ENCODE results near the gene DPYSL4.
"Not testable (repeated sequence)": the region's sequence is repeated elsewhere in the genome, so short reads cannot be mapped to it uniquely, and the experiment has no call there.

DPYSL4 gene

DNA sequence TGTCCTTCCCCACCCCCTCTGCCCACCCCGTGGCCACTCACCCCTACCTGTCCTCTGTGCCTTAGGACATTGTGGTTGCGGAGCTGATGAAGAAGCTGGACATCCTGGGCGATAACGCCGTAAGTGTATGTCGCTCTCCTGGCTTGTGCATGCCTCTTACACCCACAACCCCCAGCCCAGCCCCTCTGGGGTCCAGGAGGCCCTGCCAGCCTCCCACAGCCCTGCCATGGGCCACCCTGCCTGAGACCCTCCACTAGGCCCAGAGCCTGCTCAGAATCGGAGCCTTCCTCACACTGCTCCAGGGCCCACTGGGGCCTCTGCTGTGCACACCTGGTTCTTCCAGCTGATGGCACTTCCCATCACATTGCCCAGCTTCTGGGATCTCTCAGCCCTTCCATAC, 36.8 kb upstream of the DPYSL4 start:
- no peak for DNase-seq (ENCODE audit: low read depth, low spot score)

DNA sequence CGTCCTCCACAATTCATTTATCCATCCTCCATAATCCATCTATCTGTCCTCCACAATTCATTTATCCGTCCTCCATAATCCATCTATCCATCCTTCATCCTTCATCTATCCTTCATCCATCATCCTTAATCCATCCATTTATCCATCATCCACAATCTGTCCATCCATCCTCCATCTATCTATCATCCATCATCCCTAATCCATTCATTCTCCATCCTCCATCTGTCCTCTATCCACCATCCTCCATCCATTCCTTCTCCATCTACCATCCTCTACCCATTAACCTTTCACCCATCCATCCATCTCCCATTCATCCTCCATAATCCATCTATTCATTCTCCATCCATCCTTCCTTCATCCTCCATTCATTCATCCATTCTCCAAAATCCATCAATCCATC, 36.0 kb upstream of the DPYSL4 start:
- no peak for DNase-seq (ENCODE audit: low read depth, low spot score)

DNA sequence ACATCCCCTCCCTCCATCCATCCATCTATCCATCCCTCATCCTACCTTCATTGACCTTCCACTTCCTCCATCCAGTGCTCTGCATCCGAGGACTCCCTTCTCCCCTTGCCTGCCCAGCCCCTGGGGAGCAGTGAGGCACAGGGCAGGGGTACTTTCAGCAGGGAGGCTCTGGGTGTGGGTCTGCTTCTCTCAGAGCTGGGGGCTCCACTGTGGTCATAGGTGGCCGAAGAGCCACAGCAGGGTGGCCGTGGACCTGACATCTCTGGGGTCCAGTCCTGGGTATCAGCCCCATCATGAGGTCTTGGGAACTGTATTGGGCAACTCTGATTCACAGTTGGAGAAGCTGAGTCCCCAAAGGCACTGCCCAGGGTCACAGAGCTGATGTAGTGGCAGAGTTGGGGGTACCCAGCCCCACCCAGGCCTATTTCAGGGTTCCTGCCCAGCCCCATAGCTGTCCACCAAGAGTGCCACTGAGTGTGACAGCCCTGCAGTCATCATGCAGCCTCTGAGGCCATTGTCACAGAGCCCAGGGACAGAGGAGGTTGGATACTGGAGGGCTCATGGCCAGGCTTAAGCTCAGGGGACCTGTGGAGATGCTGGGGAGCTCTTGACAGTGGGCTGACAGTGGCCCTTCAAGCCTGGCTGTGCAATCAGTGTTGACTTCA, 35.3 kb upstream of the DPYSL4 start:
- DNase-seq (ENCODE audit: low read depth, low spot score) = no peak

DNA sequence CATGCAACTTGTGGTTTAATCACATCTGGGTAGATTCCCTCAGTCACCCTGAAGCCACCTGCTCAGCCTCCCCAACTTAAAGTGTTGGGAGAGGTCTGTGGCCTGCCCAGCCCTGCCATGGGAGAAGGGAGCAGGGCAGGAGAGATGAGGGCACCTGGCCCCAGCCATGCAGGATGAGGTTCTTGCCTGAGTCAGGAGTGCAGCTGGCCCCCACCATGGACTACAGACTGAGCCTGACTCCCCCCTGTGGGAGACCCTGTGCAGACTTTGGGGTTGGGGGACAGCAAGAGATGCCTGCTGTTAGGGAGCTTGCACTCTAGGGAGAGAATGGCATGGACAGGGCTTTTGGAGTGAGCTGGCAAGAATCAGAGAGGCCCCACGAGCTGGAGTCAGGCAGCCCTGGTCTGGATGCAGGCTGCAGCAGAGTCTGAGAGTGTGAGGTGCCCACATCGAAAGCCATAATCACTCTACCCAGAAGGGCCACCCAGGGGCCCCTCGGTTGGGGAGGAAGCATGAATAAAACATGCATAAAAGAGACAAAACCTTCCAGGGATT, 34.7 kb upstream of the DPYSL4 start:
- DNase-seq (ENCODE audit: low read depth, low spot score) = no peak

DNA sequence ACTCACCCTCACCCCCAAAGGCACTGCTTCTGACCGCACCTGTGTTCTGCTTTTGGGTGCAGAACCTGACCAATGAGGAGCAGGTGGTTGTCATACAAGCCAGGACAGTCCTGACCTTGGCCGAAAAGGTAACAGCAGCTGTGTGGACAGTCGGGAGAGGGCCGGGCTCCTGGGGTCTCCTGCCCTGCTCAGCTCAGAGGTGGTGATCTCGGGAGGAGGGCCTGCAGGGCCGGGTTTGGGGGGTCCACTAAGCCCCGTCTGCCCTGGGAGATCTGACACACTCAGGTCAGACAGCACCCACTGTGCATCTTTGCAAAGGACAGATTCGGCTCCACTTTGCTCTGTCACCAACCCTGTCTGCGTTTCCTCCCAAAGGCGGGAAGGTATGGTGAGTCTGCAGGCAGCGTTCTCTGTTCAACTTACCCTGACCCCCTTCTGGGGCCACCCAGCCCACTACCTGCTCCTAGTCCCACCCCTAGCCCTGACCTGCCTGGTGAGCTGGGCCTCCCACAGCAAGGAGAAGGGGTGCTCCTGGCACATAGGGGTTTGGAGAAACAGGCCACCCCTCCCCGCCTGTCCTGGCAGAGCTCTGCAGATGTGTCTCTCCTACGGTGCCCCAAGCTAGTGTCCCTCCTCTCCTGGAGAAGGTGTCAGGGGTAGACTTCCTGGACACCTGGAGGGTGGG, 33.7 kb upstream of the DPYSL4 start:
- DNase-seq (ENCODE audit: low read depth, low spot score) = no peak

DNA sequence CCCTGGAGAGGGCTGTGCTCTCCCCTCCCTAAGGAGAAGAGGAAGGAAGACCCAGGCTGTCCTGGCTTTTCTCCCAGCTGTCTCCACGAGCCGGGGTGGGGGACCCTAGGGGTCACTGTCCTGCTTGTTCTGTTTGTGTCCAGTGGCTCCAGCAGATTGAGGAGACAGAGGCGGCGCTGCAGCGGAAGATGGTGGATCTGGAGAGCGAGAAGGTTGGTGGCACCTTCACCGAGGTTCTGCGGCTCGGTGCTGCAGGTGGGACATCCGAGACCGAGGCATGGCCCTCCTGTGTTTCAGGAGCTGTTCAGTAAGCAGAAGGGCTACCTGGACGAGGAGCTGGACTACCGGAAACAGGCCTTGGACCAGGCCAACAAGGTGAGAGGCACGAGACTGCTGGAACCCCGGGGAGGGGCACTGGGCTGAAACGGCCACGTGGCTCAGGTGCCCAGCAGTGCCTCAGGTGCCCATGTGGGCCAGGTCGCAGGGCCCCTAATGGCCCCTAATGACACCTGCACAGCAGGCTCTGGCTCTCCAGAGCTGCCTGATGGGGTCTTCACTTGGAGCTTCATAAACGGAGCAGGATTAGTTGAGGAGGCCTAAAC, 33.0 kb upstream of the DPYSL4 start:
- DNase-seq (ENCODE audit: low read depth, low spot score) = no peak

DNA sequence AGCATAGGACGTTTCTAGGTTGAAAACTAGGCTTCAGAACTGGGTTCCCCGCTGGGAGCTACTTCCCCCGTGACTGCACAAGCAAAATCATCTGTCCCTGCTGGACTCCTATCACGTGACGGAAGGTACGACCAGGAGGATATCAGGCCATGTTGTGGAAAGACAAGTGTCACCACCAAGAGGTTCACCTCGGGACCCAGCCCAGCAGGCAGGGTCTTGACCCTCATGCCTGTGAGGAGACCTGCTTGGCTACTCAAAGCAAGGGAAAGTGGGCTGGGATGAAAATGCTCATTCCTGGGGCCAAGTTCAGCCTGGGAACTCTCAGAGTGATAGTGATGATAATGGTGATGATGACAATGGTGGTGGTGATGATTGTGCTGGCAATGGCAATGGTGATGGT, 32.3 kb upstream of the DPYSL4 start:
- no peak for DNase-seq (ENCODE audit: low read depth, low spot score)

DNA sequence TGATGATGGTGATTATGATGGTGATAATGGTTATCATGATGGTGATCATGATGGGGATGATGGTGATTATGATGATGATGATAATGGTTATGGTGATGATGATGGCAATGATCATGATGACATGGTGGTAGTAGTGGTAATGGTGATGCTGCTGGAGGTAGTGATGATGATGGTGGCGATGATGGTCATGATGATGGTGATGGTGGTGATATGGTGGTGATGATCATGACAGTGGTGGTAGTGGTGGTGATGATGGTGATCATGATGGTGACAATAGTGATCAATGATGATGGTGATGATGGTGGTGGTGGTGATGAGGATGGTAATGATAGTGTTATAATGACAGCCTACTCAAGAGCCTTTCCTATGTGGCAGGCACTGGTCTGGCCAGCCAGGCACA, 31.8 kb upstream of the DPYSL4 start:
- no peak for DNase-seq (ENCODE audit: low read depth, low spot score)

DNA sequence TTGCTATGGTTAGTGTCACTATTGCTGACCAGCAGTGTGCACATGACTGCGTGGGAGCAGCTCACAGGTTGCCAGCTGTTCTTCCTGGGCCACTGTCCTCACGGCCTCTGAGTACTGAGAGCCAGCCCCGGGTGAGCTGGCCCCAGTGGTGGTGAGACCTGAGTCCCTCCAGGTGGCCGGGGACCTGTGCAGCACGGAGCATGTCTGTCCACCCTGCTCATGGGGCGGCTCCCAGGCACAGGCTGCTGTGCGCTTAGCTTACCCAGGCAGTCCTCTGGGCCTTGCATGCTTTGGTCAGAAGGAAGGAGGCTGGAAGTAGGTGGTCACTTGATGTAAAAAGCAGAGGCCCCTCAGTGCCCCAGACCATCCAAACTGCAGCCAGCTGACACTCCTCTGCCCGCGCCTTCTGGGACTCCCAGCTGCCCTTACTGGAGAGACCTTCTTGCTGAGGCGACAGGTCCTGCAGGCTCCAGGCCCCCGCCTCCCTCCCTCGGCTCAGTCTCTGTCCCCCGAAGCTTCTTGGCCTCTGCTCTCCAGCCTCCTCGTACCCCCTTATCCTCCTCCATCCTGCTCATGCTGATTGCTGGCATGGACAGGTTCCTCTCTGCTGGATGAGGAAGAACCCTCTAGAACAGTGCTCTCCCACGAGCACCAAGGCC, 30.9 kb upstream of the DPYSL4 start:
- no peak for DNase-seq (ENCODE audit: low read depth, low spot score)

DNA sequence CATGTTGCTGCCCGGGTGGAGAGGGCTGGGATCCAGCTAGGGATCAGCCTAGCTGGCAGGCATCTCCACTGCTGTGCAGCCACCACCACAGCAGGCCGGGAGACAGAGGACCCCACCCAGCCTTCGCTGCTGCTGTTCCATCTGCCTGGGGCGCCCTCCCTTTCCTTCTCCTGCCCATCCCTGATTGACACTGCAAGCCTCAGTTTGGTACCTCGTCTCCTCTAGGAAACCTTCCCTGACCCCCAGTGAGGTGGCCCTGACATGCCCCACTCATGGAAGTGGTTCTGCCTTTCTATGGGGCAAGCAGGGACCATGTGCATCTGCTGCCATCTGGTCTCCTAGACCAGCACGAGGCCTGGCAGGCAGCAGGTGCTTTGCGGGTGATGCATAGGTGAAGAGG, 30.4 kb upstream of the DPYSL4 start:
- no peak for DNase-seq (ENCODE audit: low read depth, low spot score)

DNA sequence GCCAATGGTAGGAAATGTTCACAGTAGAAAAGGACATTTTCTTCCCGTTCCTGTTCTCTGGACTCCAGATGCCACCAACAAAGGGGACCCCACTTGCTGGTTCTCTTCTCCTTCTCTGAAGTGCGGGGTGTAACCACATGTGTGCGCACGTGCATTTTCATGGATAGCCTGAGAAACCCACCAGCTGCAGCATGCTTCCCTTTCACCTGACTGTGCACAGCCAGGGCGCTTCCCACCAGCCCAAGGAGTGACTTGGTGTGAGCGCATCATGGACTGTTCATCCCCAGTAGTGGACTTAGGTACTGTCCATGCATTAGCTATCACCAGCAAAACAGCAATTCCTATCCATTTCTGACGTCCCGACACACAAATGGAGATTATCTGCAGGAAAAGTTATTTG, 29.6 kb upstream of the DPYSL4 start:
- no peak for DNase-seq (ENCODE audit: low read depth, low spot score)

DNA sequence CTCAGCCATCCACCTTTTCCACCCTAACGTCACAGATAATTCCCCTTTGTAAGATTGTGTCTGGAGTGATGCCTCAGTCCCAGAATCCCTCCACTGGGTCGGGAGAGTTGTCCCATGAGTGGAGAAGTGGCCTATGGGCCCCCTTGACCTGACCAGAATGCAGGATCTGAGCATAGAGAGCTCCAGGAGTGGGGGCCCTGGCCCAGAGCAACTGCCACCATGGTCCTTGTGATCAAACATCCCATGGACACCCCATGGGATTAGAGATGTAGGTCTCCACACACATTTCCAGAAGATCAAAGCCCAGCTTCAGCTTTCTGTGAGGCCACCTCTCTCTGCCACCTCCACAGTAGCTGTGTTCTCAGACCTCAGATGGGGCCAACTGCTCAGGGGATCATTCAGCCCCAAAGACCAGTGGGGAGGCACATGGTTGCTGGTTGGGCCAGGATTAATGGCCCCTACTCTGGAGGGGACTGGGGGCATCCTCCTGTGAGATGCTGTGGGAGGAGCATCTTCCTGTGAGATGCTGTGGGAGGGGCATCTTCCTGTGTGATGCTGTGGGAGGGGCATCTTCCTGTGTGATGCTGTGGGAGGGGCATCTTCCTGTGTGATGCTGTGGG, 28.5 kb upstream of the DPYSL4 start:
- no peak for DNase-seq (ENCODE audit: low read depth, low spot score)

DNA sequence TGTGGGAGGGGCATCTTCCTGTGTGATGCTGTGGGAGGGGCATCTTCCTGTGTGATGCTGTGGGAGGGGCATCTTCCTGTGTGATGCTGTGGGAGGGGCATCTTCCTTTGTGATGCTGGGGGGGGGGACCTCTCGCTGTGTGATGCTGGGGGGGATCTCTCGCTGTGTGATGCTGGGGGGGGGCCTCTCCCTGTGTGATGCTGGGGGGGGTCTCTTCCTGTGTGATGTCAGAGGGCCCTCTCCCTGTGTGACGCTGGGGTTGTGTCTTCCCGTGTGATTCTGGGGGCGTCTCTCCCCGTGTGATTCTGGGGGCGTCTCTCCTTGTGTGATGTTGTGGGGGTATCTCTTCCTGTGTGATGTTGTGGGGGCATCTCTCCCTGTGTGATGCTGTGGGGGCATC, 27.9 kb upstream of the DPYSL4 start:
- no peak for DNase-seq (ENCODE audit: low read depth, low spot score)

DNA sequence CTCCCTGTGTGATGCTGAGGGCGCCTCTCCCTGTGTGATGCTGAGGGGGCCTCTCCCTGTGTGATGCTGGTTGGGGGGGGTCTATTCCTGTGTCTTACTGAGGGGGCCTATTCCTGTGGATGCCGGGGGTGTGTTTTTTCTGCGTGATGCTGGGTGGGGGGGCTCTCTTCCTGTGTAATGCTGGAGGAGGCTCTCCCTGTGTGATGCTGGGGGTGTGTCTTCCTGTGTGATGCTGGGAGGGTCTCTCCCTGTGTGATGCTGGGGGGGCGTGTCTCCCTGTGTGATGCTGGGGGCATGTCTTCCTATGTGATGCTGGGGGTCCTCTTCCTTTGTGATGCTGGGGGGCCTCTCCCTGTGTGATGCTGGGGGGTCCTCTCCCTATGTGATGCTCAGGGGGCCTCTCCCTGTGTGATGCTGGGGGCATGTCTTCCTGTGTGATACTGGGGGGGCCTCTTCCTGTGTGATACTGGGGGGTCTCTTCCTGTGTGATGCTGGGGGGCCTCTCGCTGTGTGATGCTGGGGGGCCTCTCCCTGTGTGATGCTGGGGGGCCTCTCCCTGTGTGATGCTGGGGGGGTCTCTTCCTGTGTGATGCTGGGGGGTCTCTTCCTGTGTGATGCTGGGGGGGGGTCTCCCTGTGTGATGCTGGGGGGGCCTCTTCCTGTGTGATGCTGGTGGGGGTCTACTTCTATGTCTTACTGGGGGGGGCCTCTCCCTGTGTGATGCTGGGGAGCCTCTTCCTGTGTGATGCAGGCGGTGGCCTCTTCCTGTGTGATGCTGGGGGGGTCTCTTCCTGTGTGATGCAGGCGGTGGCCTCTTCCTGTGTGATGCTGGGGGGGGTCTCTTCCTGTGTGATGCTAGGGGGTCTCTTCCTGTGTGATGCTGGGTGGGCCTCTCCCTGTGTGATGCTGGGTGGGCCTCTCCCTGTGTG, 27.2 kb upstream of the DPYSL4 start:
- not testable (repeated sequence) for DNase-seq (ENCODE audit: low read depth, low spot score)

DNA sequence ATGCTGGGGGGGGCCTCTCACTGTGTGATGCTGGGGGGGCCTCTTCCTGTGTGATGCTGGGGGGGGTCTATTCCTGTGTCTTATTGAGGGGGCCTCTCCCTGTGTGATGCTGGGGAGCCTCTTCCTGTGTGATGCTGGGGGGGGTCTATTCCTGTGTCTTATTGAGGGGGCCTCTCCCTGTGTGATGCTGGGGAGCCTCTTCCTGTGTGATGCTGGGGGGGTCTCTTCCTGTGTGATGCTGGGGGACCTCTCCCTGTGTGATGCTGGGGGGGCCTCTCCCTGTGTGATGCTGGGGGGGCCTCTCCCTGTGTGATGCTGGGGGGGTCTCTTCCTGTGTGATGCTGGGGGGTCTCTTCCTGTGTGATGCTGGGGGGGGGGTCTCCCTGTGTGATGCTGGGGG, 26.5 kb upstream of the DPYSL4 start:
- not testable (repeated sequence) for DNase-seq (ENCODE audit: low read depth, low spot score)

DNA sequence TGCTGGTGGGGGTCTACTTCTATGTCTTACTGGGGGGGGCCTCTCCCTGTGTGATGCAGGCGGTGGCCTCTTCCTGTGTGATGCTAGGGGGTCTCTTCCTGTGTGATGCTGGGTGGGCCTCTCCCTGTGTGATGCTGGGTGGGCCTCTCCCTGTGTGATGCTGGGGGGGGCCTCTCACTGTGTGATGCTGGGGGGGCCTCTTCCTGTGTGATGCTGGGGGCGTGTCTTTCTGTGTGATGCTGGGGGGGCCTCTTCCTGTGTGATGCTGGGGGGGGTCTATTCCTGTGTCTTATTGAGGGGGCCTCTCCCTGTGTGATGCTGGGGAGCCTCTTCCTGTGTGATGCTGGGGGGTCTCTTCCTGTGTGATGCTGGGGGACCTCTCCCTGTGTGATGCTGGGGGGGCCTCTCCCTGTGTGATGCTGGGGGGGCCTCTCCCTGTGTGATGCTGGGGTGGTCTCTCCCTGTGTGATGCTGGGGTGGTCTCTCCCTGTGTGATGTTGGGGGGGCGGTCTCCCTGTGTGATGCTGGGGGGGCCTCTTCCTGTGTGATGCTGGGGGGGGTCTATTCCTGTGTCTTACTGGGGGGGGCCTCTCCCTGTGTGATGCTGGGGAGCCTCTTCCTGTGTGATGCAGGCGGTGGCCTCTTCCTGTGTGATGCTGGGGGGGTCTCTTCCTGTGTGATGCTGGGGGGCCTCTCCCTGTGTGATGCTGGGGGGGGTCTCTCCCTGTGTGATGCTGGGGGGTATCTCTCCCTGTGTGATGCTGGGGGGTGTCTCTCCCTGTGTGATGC, 25.7 kb upstream of the DPYSL4 start:
- DNase-seq (ENCODE audit: low read depth, low spot score) = not testable (repeated sequence)

DNA sequence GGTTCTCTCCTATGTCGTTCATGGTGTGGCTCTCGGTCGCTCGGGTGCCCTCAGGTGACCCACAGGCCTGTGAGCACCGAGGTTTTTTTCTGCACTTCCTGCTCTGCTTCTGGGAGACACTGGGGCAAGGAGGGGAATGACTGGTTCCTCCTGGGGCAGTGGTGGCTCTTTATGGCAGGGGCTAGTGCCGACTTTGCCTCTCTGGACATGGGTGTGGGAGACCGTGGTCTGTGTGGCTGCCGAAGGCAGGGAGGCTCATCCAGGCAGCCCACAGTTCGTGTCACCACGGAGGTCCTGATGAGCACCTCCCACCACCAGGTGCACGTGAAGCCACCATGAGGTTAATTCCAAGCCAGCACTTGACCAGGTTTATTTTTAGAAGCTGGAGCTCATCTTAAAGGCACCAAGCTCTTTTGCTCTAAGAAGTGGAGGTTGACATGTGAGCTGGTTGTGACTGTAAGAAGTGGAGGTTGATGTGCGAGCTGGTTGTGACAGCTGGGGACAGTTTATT, 24.7 kb upstream of the DPYSL4 start:
- DNase-seq (ENCODE audit: low read depth, low spot score) = no peak

DNA sequence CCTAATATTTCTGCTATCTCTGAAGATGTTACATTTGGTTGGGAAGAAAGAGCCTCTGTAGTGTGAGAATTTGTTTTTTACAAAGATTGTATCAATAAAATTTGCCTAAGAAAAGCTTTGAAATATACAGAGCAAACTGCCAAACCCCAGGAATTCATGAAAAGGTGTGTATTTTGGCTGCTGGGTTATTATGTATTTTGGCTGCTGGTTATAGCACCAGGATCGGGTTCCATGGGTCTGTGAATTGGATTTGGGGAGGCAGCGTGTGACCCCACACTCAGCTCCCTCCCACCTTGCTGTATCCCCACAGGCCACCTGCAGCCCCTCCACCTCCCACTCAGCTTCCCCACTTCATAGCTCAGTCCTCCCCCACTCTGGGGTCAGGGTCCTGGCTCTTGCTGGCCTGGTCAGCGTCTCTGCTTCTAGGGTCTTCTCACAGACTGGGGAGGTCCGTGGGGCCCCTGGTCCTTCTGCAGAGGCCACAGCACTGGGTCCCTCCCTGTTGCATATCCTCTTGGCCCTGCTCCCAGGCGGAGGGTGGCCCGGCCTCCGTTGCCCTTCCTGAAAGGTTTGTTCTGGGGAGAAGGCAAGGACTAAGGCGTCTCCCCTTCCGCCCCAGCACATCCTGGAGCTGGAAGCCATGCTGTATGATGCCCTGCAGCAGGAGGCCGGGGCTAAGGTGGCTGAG, 24.0 kb upstream of the DPYSL4 start:
- no peak for DNase-seq (ENCODE audit: low read depth, low spot score)

DNA sequence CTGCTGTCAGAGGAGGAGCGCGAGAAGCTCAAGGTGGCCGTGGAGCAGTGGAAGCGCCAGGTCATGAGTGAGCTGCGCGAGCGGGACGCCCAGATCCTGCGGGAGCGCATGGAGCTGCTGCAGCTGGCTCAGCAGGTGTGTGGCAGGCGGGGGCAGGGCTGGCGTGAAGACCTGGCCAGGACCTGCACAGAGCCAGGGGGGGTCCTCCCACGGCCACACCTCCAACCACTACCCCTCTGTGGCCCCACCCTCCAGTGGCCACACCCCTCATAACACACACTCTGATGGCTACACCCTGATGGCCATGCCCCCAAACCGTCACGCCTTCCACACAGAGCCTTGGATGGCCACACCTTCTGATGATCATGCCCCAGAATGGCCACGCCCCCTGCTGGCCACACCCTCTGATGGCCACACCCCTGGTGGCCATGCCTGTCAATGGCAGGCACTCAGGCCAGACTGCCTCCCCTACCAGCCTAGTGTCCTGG, 23.4 kb upstream of the DPYSL4 start:
- DNase-seq (ENCODE audit: low read depth, low spot score) = no peak
